ENCODE data around the gene ZFR2.

Gene ZFR2

DNA sequence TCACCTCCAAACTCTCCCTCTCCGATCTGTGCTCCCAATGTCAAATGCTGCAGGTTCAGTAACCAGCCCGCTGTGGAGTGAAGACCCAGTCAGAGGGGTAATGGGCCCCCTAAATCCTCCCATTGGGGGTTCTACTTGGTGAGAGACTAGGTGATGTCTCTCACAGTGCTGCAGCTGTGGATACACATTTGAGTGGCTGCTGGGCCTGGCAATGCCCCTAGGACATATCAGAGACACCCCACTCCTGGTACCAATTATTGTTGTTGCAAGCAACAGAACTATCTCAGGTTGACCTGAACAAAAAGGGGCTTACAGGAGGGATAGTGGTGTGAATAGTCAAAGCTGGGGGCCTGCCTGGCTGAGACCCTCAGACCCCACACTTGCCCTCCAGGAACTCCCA, 87.2 kb downstream of the ZFR2 start:
- TF ChIP-seq ZFP30 (CRISPR knock-in tag; IDR thresholded peaks at IDR 0.05) (no peak), ZC3H10 (CRISPR knock-in tag; IDR thresholded peaks at IDR 0.05) (no peak), ISL1 (CRISPR knock-in tag; IDR thresholded peaks at IDR 0.05) (no peak), GLIS3 (CRISPR knock-in tag; IDR thresholded peaks at IDR 0.05) (no peak), TCF4 (CRISPR knock-in tag; IDR thresholded peaks at IDR 0.05; ENCODE audit: borderline replicate concordance) (no peak), SNAI2 (CRISPR knock-in tag; IDR thresholded peaks at IDR 0.05) (no peak), ZFP3 (CRISPR knock-in tag; IDR thresholded peaks at IDR 0.05) (no peak), CSDC2 (CRISPR knock-in tag; IDR thresholded peaks at IDR 0.05) (no peak), BACH2 (CRISPR knock-in tag; IDR thresholded peaks at IDR 0.05; ENCODE audit: borderline replicate concordance) (no peak), ZNF8 (CRISPR knock-in tag; IDR thresholded peaks at IDR 0.05) (no peak), ZNF565 (CRISPR knock-in tag; conservative IDR thresholded peaks at IDR 0.05; ENCODE audit: low read depth) (no peak)
- TF ChIP-seq, protein P1, sequence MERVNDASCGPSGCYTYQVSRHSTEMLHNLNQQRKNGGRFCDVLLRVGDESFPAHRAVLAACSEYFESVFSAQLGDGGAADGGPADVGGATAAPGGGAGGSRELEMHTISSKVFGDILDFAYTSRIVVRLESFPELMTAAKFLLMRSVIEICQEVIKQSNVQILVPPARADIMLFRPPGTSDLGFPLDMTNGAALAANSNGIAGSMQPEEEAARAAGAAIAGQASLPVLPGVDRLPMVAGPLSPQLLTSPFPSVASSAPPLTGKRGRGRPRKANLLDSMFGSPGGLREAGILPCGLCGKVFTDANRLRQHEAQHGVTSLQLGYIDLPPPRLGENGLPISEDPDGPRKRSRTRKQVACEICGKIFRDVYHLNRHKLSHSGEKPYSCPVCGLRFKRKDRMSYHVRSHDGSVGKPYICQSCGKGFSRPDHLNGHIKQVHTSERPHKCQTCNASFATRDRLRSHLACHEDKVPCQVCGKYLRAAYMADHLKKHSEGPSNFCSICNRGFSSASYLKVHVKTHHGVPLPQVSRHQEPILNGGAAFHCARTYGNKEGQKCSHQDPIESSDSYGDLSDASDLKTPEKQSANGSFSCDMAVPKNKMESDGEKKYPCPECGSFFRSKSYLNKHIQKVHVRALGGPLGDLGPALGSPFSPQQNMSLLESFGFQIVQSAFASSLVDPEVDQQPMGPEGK (CRISPR knock-in tag; IDR thresholded peaks at IDR 0.05; ENCODE audit: borderline replicate concordance), result no peak
- TF ChIP-seq, protein P2, sequence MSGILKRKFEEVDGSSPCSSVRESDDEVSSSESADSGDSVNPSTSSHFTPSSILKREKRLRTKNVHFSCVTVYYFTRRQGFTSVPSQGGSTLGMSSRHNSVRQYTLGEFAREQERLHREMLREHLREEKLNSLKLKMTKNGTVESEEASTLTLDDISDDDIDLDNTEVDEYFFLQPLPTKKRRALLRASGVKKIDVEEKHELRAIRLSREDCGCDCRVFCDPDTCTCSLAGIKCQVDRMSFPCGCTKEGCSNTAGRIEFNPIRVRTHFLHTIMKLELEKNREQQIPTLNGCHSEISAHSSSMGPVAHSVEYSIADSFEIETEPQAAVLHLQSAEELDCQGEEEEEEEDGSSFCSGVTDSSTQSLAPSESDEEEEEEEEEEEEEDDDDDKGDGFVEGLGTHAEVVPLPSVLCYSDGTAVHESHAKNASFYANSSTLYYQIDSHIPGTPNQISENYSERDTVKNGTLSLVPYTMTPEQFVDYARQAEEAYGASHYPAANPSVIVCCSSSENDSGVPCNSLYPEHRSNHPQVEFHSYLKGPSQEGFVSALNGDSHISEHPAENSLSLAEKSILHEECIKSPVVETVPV (CRISPR knock-in tag; IDR thresholded peaks at IDR 0.05), result no peak
- ATAC-seq, result no peak

DNA sequence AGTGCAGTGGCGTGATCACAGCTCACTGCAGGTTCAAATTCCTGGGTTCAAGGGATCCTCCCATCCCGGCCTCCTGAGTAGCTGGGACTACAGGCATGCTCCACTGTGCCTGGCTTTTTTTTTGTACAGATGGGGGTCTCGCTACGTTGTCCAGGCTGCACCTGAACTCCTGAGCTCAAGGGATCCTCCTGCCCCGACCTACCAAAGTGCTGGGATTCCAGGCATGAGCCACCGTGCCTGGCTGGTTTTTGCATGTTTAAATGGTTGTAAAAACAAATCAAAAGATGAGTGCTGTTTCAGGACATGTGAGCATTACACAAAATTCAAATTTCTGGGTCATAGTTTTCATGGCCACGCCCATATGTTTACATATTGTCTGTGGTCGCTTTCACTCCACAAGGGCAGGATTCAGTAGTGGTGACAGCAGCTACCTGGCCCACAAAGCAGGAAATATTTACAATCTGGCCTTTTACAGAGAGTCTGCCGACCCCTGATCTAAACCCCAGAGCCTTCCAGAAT, 88.0 kb downstream of the ZFR2 start:
- TF ChIP-seq ZC3H10 (CRISPR knock-in tag; IDR thresholded peaks at IDR 0.05), result no peak
- ATAC-seq, result no peak

DNA sequence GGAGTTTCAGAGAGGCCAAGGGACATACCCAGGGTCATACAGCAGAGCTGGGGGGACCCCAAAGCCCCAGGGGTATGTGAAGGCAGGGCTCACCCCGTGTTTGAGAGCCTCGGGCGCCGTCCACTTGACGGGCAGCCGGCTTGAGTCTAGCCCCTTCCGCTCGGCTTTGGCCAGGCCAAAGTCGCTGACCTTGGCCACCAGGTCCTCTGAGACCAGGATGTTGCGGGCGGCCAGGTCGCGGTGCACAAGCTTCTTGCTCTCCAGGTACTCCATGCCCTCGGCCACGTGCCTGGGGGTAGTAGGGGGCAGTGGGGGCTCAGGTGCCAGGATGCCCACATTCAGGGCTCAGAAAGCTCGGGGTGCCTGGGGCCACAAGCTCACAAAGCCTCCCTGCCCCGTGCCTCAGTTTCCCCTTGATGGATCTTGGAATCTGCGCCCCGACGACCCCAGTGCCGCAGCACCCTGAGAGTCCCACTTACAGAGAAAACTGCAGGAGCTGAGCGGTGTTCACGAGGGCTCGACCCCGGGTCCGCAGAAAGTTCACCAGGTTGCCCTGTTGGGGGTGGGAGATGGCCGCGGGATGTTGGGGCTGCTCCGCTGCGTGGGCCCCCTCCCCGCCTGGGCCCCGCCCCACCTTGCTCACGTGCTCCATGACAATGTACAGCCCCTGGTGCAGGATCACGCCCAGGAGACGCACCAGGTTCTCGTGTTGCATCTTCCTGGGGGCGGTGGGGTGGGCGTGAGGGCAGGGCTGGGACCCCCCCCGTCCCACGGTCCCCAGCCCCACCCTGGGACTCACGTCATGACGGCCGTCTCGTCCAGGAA, 89.7 kb downstream of the ZFR2 start:
- no peak for TF ChIP-seq ZFP30 (CRISPR knock-in tag; IDR thresholded peaks at IDR 0.05)
- TF ChIP-seq PPARA (CRISPR knock-in tag; IDR thresholded peaks at IDR 0.05; ENCODE audit: borderline replicate concordance), result no peak
- TF ChIP-seq, protein P3, sequence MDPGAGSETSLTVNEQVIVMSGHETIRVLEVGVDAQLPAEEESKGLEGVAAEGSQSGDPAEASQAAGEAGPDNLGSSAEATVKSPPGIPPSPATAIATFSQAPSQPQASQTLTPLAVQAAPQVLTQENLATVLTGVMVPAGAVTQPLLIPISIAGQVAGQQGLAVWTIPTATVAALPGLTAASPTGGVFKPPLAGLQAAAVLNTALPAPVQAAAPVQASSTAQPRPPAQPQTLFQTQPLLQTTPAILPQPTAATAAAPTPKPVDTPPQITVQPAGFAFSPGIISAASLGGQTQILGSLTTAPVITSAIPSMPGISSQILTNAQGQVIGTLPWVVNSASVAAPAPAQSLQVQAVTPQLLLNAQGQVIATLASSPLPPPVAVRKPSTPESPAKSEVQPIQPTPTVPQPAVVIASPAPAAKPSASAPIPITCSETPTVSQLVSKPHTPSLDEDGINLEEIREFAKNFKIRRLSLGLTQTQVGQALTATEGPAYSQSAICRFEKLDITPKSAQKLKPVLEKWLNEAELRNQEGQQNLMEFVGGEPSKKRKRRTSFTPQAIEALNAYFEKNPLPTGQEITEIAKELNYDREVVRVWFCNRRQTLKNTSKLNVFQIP (CRISPR knock-in tag; IDR thresholded peaks at IDR 0.05; ENCODE audit: borderline replicate concordance, low read depth), result no peak
- TF ChIP-seq RARB (CRISPR knock-in tag; IDR thresholded peaks at IDR 0.05), result no peak
- no peak for TF ChIP-seq CSDC2 (CRISPR knock-in tag; IDR thresholded peaks at IDR 0.05)
- no peak for TF ChIP-seq ZNF8 (CRISPR knock-in tag; IDR thresholded peaks at IDR 0.05)
- no peak for TF ChIP-seq ZNF70 (CRISPR knock-in tag; IDR thresholded peaks at IDR 0.05)
- TF ChIP-seq ZNF565 (CRISPR knock-in tag; conservative IDR thresholded peaks at IDR 0.05; ENCODE audit: low read depth), result no peak
- no peak for TF ChIP-seq ZFP3 (CRISPR knock-in tag; IDR thresholded peaks at IDR 0.05)
- no peak for TF ChIP-seq BACH2 (CRISPR knock-in tag; IDR thresholded peaks at IDR 0.05; ENCODE audit: borderline replicate concordance)
- TF ChIP-seq OSR1 (CRISPR knock-in tag; IDR thresholded peaks at IDR 0.05), result no peak

DNA sequence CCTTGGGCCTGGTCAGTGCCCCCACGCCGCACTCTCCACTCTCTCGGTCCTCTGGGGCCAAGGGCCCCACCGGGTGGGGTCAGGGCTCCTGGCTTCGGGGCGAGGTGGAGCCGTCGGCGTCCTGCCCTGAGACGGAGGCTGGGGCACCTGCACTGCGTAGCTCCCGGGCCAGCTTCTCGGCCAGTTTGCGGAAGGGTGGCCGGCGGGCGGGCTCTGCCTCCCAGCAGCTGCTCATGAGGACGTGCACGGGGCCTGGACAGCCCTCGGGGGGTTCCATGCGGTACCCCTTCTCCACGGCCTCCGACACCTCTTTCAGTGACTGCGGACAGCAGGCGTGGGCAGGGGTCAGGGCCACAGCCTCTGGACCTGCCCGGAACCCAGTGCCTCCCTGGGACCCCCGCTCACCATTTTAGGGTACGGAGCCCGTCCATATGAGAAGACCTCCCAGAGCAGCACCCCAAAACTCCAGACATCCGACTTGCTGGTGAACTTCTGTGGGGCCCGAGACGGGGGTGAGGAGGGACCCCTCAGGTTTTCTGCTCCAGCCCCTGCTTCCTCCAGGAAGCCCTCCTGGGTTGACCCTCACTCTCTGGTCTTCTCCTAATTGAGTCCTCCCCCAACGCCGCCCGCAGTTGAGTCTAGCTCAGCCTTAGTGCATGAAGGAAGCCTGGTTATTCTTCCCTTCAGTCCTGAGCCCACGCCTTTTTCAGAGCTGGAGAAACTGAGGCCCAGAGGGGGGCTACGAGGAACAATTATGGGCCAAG, 90.6 kb downstream of the ZFR2 start:
- peak; percentile 16; the same call in 1 of the 3 replicates for ATAC-seq
- TF ChIP-seq ZFP30 (CRISPR knock-in tag; IDR thresholded peaks at IDR 0.05) (no peak), ZC3H10 (CRISPR knock-in tag; IDR thresholded peaks at IDR 0.05) (no peak), ARNTL (CRISPR knock-in tag; IDR thresholded peaks at IDR 0.05; ENCODE audit: borderline replicate concordance, low read depth) (no peak), TOX (CRISPR knock-in tag; IDR thresholded peaks at IDR 0.05; ENCODE audit: borderline replicate concordance) (no peak), TCF4 (CRISPR knock-in tag; IDR thresholded peaks at IDR 0.05; ENCODE audit: borderline replicate concordance) (no peak), ESRRG (CRISPR knock-in tag; IDR thresholded peaks at IDR 0.05) (no peak), RARB (CRISPR knock-in tag; IDR thresholded peaks at IDR 0.05) (no peak), CSDC2 (CRISPR knock-in tag; IDR thresholded peaks at IDR 0.05) (no peak), BACH2 (CRISPR knock-in tag; IDR thresholded peaks at IDR 0.05; ENCODE audit: borderline replicate concordance) (no peak), OSR1 (CRISPR knock-in tag; IDR thresholded peaks at IDR 0.05) (no peak), ZFP3 (CRISPR knock-in tag; IDR thresholded peaks at IDR 0.05) (no peak), ISL1 (CRISPR knock-in tag; IDR thresholded peaks at IDR 0.05) (no peak), ZNF565 (CRISPR knock-in tag; conservative IDR thresholded peaks at IDR 0.05; ENCODE audit: low read depth) (no peak), PPARA (CRISPR knock-in tag; IDR thresholded peaks at IDR 0.05; ENCODE audit: borderline replicate concordance) (no peak)
- TF ChIP-seq, protein P2 (CRISPR knock-in tag; IDR thresholded peaks at IDR 0.05), result no peak
- TF ChIP-seq, protein P4, sequence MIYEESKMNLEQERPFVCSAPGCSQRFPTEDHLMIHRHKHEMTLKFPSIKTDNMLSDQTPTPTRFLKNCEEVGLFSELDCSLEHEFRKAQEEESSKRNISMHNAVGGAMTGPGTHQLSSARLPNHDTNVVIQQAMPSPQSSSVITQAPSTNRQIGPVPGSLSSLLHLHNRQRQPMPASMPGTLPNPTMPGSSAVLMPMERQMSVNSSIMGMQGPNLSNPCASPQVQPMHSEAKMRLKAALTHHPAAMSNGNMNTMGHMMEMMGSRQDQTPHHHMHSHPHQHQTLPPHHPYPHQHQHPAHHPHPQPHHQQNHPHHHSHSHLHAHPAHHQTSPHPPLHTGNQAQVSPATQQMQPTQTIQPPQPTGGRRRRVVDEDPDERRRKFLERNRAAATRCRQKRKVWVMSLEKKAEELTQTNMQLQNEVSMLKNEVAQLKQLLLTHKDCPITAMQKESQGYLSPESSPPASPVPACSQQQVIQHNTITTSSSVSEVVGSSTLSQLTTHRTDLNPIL (CRISPR knock-in tag; IDR thresholded peaks at IDR 0.05; ENCODE audit: low read depth), result no peak

More for the DNA sequence above, 89.7 kb downstream of the ZFR2 start:
- ATAC-seq, result no peak

Measured in SK-N-SH treated with all-trans-retinoic acid at 6 μM for 48 hours (cell line).